ENCODE data around the gene EGFLAM. TPM values are rescaled to one million over a fixed set of nuclear protein-coding genes. Genes with fewer than 3 reads are reported as not detected.

Gene EGFLAM
- total RNA-seq, 1 donor = 11.2 TPM

DNA sequence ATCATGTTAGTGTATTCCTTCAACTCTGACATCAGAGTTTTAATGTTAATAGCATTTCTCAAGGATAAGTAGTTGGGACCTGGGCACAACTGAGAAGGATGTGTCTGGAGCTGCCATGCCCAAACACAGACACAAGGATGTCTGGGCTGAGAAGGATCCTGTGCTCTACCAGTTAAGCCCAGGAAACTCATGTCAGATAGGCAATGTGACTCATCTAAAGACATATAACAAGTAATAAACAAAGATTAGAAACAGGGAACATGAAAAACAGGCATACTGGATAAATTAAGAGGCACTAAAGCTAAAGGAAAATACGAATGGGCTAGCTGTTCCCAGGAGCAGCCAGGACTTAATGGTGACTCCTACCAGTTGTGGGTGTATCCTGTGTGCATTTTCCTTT, 9.1 kb upstream of the EGFLAM start:
- no peaks in the 10 kb centered on the region for H3K9me3 ChIP-seq (ENCODE audit: low read depth, low read length)
- H3K36me3 ChIP-seq (ENCODE audit: insufficient read depth, low read length) = no peaks in the 10 kb centered on the region
- H3K4me1 ChIP-seq (ENCODE audit: insufficient read depth, low read length) = no peaks in the 10 kb centered on the region
- no peak overlapping the region for H3K27ac ChIP-seq (ENCODE audit: low read depth, low read length)
- peaks cover 19% of the 10 kb centered on the region for H3K27me3 ChIP-seq (ENCODE audit: insufficient read depth, low read length)
- TF ChIP-seq CTCF (IDR thresholded peaks at IDR 0.05; ENCODE audit: extremely low read depth, low read depth, low read length) = no peak
- no peak overlapping the region for H3K4me3 ChIP-seq (ENCODE audit: insufficient read depth, low read length)
- H3K4me2 ChIP-seq (ENCODE audit: insufficient read depth, low read length) = no peak overlapping the region
- no peaks in the 10 kb centered on the region for H3K79me2 ChIP-seq (ENCODE audit: insufficient read depth, low read length)
- no peak overlapping the region for H2AFZ ChIP-seq (ENCODE audit: low read length)
- no peak for DNase-seq (ENCODE audit: insufficient read length, low spot score, missing footprints)
- no peaks in the 10 kb centered on the region for H4K20me1 ChIP-seq (ENCODE audit: insufficient read depth, low read length)

DNA sequence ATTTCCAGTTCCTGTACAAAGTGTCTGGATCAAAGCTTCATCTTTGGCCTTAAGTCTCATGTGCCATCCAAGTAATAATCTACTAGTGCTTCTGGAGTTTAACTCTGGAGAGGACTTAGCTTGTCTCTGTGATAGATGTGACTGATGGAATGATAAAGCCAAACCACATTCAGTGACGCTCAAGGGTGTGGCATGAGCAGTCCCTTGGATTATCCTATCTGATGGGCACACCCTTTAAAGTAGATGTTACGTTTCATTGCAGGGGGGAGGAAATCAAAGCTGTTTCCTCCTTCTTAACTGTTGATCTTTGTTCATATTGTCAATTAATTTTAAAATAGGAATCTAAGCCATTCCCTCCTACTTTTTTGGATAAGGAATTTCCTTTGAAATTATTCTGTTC, 8.5 kb upstream of the EGFLAM start:
- peaks cover 21% of the 10 kb centered on the region for H3K27me3 ChIP-seq (ENCODE audit: insufficient read depth, low read length)
- no peak for TF ChIP-seq CTCF (IDR thresholded peaks at IDR 0.05; ENCODE audit: extremely low read depth, low read depth, low read length)

DNA sequence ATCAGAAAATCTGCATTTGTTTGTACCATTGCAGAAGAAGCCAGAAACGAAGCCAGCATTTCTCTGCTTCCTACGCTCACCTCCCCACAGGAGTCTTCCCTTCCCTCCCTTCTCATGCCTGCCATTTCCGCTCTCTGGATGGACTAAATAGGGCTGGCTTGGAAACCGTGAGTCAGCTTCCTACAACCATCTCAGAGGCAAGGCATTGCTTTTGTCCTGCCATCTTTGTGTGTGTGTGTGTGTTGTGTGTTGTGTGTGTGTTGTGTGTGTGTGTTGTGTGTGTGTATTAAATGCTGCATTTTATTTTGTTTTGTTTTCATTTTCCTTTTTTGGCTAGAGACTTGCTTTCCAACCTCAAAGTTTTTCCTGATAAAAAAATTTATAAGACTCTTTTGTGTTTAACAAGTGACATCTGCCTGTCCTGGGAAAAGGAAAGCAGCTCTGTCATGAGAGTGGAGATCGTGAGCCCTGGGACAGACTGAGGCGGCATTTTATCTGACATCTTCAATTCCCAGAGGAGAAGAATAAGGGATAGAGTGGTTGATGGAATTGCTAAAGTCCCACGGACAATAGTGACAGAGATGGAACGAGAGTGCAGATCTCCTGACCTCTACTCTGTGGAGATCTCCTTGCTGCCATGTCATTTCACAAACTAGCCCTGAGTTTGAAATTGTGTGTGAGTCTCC, 7.5 kb upstream of the EGFLAM start:
- no peaks in the 10 kb centered on the region for H3K79me2 ChIP-seq (ENCODE audit: insufficient read depth, low read length)
- H3K4me3 ChIP-seq (ENCODE audit: insufficient read depth, low read length) = no peak overlapping the region
- no peak overlapping the region for H3K4me2 ChIP-seq (ENCODE audit: insufficient read depth, low read length)
- no peak overlapping the region for H2AFZ ChIP-seq (ENCODE audit: low read length)
- no peaks in the 10 kb centered on the region for H3K4me1 ChIP-seq (ENCODE audit: insufficient read depth, low read length)
- no peaks in the 10 kb centered on the region for H3K9me3 ChIP-seq (ENCODE audit: low read depth, low read length)
- DNase-seq (ENCODE audit: insufficient read length, low spot score, missing footprints) = no peak
- no peaks in the 10 kb centered on the region for H4K20me1 ChIP-seq (ENCODE audit: insufficient read depth, low read length)
- no peak for TF ChIP-seq CTCF (IDR thresholded peaks at IDR 0.05; ENCODE audit: extremely low read depth, low read depth, low read length)
- H3K36me3 ChIP-seq (ENCODE audit: insufficient read depth, low read length) = no peaks in the 10 kb centered on the region
- H3K27ac ChIP-seq (ENCODE audit: low read depth, low read length) = no peak overlapping the region
- H3K27me3 ChIP-seq (ENCODE audit: insufficient read depth, low read length) = peaks cover 25% of the 10 kb centered on the region

More for the DNA sequence above, 8.5 kb upstream of the EGFLAM start:
- Histone ChIP-seq H2AFZ (ENCODE audit: low read length) (no peak overlapping the region), H3K27ac (ENCODE audit: low read depth, low read length) (no peak overlapping the region), H3K4me3 (ENCODE audit: insufficient read depth, low read length) (no peak overlapping the region), H4K20me1 (ENCODE audit: insufficient read depth, low read length) (no peaks in the 10 kb centered on the region), H3K4me2 (ENCODE audit: insufficient read depth, low read length) (no peak overlapping the region), H3K4me1 (ENCODE audit: insufficient read depth, low read length) (no peaks in the 10 kb centered on the region), H3K9me3 (ENCODE audit: low read depth, low read length) (no peaks in the 10 kb centered on the region), H3K79me2 (ENCODE audit: insufficient read depth, low read length) (no peaks in the 10 kb centered on the region), H3K36me3 (ENCODE audit: insufficient read depth, low read length) (no peaks in the 10 kb centered on the region)
- DNase-seq (ENCODE audit: insufficient read length, low spot score, missing footprints) = no peak

- Histone ChIP-seq H3K4me3 (ENCODE audit: insufficient read depth, low read length) (no peak overlapping the region), H4K20me1 (ENCODE audit: insufficient read depth, low read length) (no peaks in the 10 kb centered on the region), H3K9me3 (ENCODE audit: low read depth, low read length) (no peaks in the 10 kb centered on the region), H3K36me3 (ENCODE audit: insufficient read depth, low read length) (no peaks in the 10 kb centered on the region), H3K27me3 (ENCODE audit: insufficient read depth, low read length) (peaks cover 51% of the 10 kb centered on the region), H3K27ac (ENCODE audit: low read depth, low read length) (no peak overlapping the region), H3K79me2 (ENCODE audit: insufficient read depth, low read length) (no peaks in the 10 kb centered on the region), H3K4me2 (ENCODE audit: insufficient read depth, low read length) (no peak overlapping the region), H2AFZ (ENCODE audit: low read length) (no peak overlapping the region), H3K4me1 (ENCODE audit: insufficient read depth, low read length) (no peaks in the 10 kb centered on the region)
- TF ChIP-seq CTCF (IDR thresholded peaks at IDR 0.05; ENCODE audit: extremely low read depth, low read depth, low read length) = no peak
- no peak for DNase-seq (ENCODE audit: insufficient read length, low spot score, missing footprints)
These were observed 4.6 kb upstream of the EGFLAM start for GRCh38 chr5:38253759-38254158.
